ENCODE data around the gene BPHL.
"Not testable (repeated sequence)": the region's sequence is repeated elsewhere in the genome, so short reads cannot be mapped to it uniquely, and the experiment has no call there.

- TF ChIP-seq CTCF (IDR thresholded peaks at IDR 0.05; ENCODE audit: low read depth, low read length); EZH2phosphoT487 (IDR thresholded peaks at IDR 0.05; ENCODE audit: low read depth): not testable (repeated sequence)
Observed at GRCh38 chr6:3197734-3198133, 79.2 kb downstream of the BPHL start.
